ENCODE measurements around the gene TMED9.

GRCh38 chr5:177600508-177601018, 8.6 kb downstream of the TMED9 start:
- no peak for TF ChIP-seq EZH2 (IDR thresholded peaks at IDR 0.05)
- TF ChIP-seq FOXP2 (optimal IDR thresholded peaks at IDR 0.05; ENCODE audit: control extremely low read depth, extremely low read length, insufficient read depth), result no peak
- no peak for TF ChIP-seq POLR2AphosphoS5 (IDR thresholded peaks at IDR 0.05; ENCODE audit: borderline replicate concordance, low read depth, low read length)

Data from SK-N-MC (cell line).